HepG2 (cell line): ENCODE measurements around the gene ZSCAN26. TPM values are rescaled to one million over a fixed set of nuclear protein-coding genes. Genes with fewer than 3 reads are reported as not detected.

ENCODE experiments used
- ATAC-seq: fragments of 200-7000 bp; cut with Tn5 transposase; 3 replicates; pipeline ENCODE4 v1.9.1; 2020; ENCODE audit warnings: mild to moderate bottlenecking, moderate library complexity
- BruUV-seq: library from RNA; stranded (reverse); fragments of 400-500 nt; replicated peaks from 2 replicates; lab custom pipeline; 2021; lab: Mats Ljungman, UMichigan
- CTCF ChIA-PET: fragments of 300-600 bp; formaldehyde crosslinking; extraction: SDS; loops from one replicate; lab custom pipeline; 2021; ENCODE audit warnings: low total read pairs, inconsistent platforms, low intra/inter-chr PET ratio; lab: Yijun Ruan, JAX
- POLR2A ChIA-PET: fragments of 350-600 bp; sonication (Branson Sonifier 250); formaldehyde crosslinking; loops from one replicate; lab custom pipeline; 2020; ENCODE audit warnings: antibody characterized with exemption, inconsistent platforms; lab: Yijun Ruan, JAX
- DNase-seq: peaks from one replicate; pipeline ENCODE4 v3.0.0-alpha.2; 2015; ENCODE audit warnings: low spot score
- FAIRE-seq: peaks from 3 replicates; lab custom pipeline; 2011; peaks lifted over from hg19 to GRCh38; lab: Jason Lieb, UNC
- H2AFZ ChIP-seq: one replicate; pipeline ENCODE4 v1.6.1; 2011; ENCODE audit warnings: low read length, inconsistent platforms
- H3K27ac ChIP-seq: fragments of 300-600 bp; 3 replicates; pipeline ENCODE4 v1.8.0; 2011; ENCODE audit warnings: mixed run types, mild to moderate bottlenecking, mixed read lengths, low read length, inconsistent platforms; ENCODE audit not compliant: insufficient read depth; ENCODE audit errors: extremely low read length
- H3K27me3 ChIP-seq, 2 experiments: fragments of 200-600 bp in 1 of 2; 2 replicates in 1 of 2; 3 replicates in 1 of 2; pipeline versions ENCODE4 v1.6.0 to v1.8.0; 2011; ENCODE audit warnings: low read length in 2 of 2, mild to moderate bottlenecking in 2 of 2, moderate library complexity in 2 of 2, inconsistent platforms in 1 of 2; ENCODE audit not compliant: insufficient read depth in 2 of 2, control insufficient read depth in 1 of 2
- H3K36me3 ChIP-seq, 2 experiments: fragments of 200-600 bp in 1 of 2; replicated peaks in 1 of 2; 2 replicates in 1 of 2; 3 replicates in 1 of 2; pipeline versions ENCODE4 v1.5.1 to v1.8.0; 2011; ENCODE audit warnings: low read length in 2 of 2, inconsistent platforms in 1 of 2; ENCODE audit not compliant: insufficient read depth in 2 of 2, control insufficient read depth in 1 of 2
- H3K4me1 ChIP-seq: 2 replicates; pipeline ENCODE4 v1.5.1; 2012; ENCODE audit warnings: low read length, inconsistent platforms; ENCODE audit not compliant: insufficient read depth
- H3K4me2 ChIP-seq: 2 replicates; pipeline ENCODE4 v1.6.0; 2011; ENCODE audit warnings: low read depth, low read length, inconsistent platforms
- H3K4me3 ChIP-seq, 3 experiments: fragments of 200-600 bp in 1 of 3; sonication (generic), shearing (Covaris generic) in 1 of 3; replicated peaks in 1 of 3; 2 replicates each; pipeline ENCODE4 v1.5.1; 2011 to 2016; ENCODE audit warnings: low read length in 3 of 3, inconsistent platforms in 2 of 3, low read depth in 2 of 3, mild to moderate bottlenecking in 2 of 3, control low read depth in 1 of 3, mixed read lengths in 1 of 3; ENCODE audit not compliant: insufficient read depth in 1 of 3
- H3K79me2 ChIP-seq: one replicate; pipeline ENCODE4 v1.6.1; 2011; ENCODE audit warnings: low read length, inconsistent platforms; ENCODE audit not compliant: insufficient read depth
- H3K9ac ChIP-seq: 2 replicates; pipeline ENCODE4 v1.6.0; 2011; ENCODE audit warnings: mild to moderate bottlenecking, low read depth, low read length, inconsistent platforms; ENCODE audit not compliant: insufficient read depth
- H3K9me3 ChIP-seq: 2 replicates; pipeline ENCODE4 v1.5.1; 2012; ENCODE audit warnings: mild to moderate bottlenecking, low read length
- H4K20me1 ChIP-seq: 2 replicates; pipeline ENCODE4 v1.6.0; 2011; ENCODE audit warnings: inconsistent platforms, mild to moderate bottlenecking, low read length, moderate library complexity; ENCODE audit not compliant: insufficient read depth
- BCLAF1 ChIP-seq: fragments of 450-650 bp; IDR thresholded peaks from 2 replicates; pipeline ENCODE4 v1.6.1; 2017; ENCODE audit warnings: mild to moderate bottlenecking
- HDAC2 ChIP-seq: sonication (generic); formaldehyde crosslinking; IDR thresholded peaks from 2 replicates; pipeline ENCODE4 v1.4.0; 2020; ENCODE audit warnings: missing genetic modification reagents
- MTA1 ChIP-seq: sonication (generic); formaldehyde crosslinking; IDR thresholded peaks from 2 replicates; pipeline ENCODE4 v1.4.0; 2020; ENCODE audit warnings: missing genetic modification reagents, mild to moderate bottlenecking, borderline replicate concordance
- PBX3 ChIP-seq: sonication (generic); formaldehyde crosslinking; IDR thresholded peaks from 2 replicates; pipeline ENCODE4 v1.8.1; 2023; ENCODE audit warnings: missing genetic modification reagents, inconsistent platforms, borderline replicate concordance
- TCF7 ChIP-seq: sonication (generic); IDR thresholded peaks from 2 replicates; pipeline ENCODE4 v1.6.1; 2016; ENCODE audit warnings: antibody characterized with exemption, low read depth
- ZBTB33 ChIP-seq: sonication (generic); formaldehyde crosslinking; IDR thresholded peaks from 2 replicates; pipeline ENCODE4 v1.4.0; 2020; ENCODE audit warnings: missing genetic modification reagents
- ZFX ChIP-seq: sonication (generic); formaldehyde crosslinking; IDR thresholded peaks from 2 replicates; pipeline ENCODE4 v1.4.0; 2020; ENCODE audit warnings: mild to moderate bottlenecking, low read depth, missing genetic modification reagents, moderate library complexity
- ZNF12 ChIP-seq: sonication (generic); formaldehyde crosslinking; IDR thresholded peaks from 2 replicates; pipeline ENCODE4 v1.5.0; 2020; ENCODE audit warnings: missing genetic modification reagents
- WGBS: methylation state at CpG from one replicate; pipeline ENCODE4 v1.1.6; 2017; ENCODE audit warnings: low lambda C conversion rate; 5-methylcytosine and 5-hydroxymethylcytosine counted together
- in situ Hi-C: cut with HindIII; loops from 2 replicates; pipeline ENCODE4 v1.10.0; 2017; ENCODE audit warnings: low pct_unique_long_range_greater_than_20kb; ENCODE audit not compliant: extremely low pct_ligation_motif_present
- intact Hi-C: fragments of 100-400 bp; cut with micrococcal nuclease; formaldehyde crosslinking; loops from one replicate; pipeline ENCODE4 v1.10.0; 2022; ENCODE audit not compliant: unreplicated experiment
- polyA plus RNA-seq, 8 experiments: library from polyadenylated mRNA; depleted of rRNA in 3 of 8; stranded (reverse) in 7 of 8; unstranded in 1 of 8; fragments of >200 nt; fragmentation: Illumina TruSeq in 4 of 8; extraction: Trizol in 4 of 8; gene quantifications; 2 replicates each; pipeline versions ENCODE4 v1.2.1 to v1.2.3, GENCODE V29; 2011 to 2016; ENCODE audit warnings: low read depth in 4 of 8, missing spikeins in 1 of 8, mixed read lengths in 1 of 8; ENCODE audit not compliant: insufficient read depth in 1 of 8
- total RNA-seq, 5 experiments: library from RNA; depleted of rRNA; stranded (reverse); fragments of >200 nt; fragmentation: Illumina TruSeq; extraction: Trizol; gene quantifications; 2 replicates each; pipeline ENCODE4 v1.2.3, GENCODE V29; 2016; ENCODE audit warnings: low read depth in 1 of 5

The ZSCAN26 gene
- total and polyA plus RNA-seq, 2 of the 13 experiments (the other 11 are each of a cell fraction or from before 2014, with no cell fraction given), result 12.0 to 15.6 TPM

- peaks cover 11% of the 10 kb centered on the region for H3K79me2 ChIP-seq
- H3K36me3 ChIP-seq, result peaks cover 7 to 24% of the 10 kb centered on the region in 2 experiments
- FAIRE-seq (no peak), DNase-seq (no peak), ATAC-seq (no peak)
- H3K4me2 ChIP-seq, result peak overlapping the region; percentile 95
- H2AFZ ChIP-seq, result no peak overlapping the region
- CTCF ChIA-PET, result no interaction called here
- H3K27ac ChIP-seq, result no peak overlapping the region
- POLR2A ChIA-PET, result interaction anchor here (1.0 to 1.8 kb wide), 3 partner anchors 16 to 109 kb away, joined by 3 to 4 read pairs (median 4); partner anchors contain the start of genes PGBD1, ZKSCAN8 and ZSCAN26
- H3K27me3 ChIP-seq, result no peaks in the 10 kb centered on the region; a peak in 1 of 5 replicates
- H3K4me3 ChIP-seq, result peak overlapping the region; percentile 85 to 98 (median 97); a peak in 4 of 6 replicates
- no peaks in the 10 kb centered on the region for H4K20me1 ChIP-seq
- 71% methylated on average over 2 of the region's 2 CpGs for WGBS
- TF ChIP-seq BCLAF1, result no peak
- 0 out of 2 replicates have a peak, but pooled peaks have one; percentile 57 for TF ChIP-seq ZNF12
- no peak for TF ChIP-seq MTA1
- intact Hi-C loops, result no loop called here
- in situ Hi-C loops, result loop anchor here (5.0 kb wide), 1 partner anchor 113 kb away; no protein-coding TSS in a partner anchor
- BruUV-seq, result no TSS peak
- peak overlapping the region; percentile 79; the same call in 1 of the 2 replicates for H3K9ac ChIP-seq
- no peaks in the 10 kb centered on the region for H3K9me3 ChIP-seq
- H3K4me1 ChIP-seq, result peaks cover 27% of the 10 kb centered on the region
These were observed 16.2 kb upstream of the ZSCAN26 start for GRCh38 chr6:28250747-28251146.

- ATAC-seq (peak; percentile 64), FAIRE-seq (no peak), DNase-seq (no peak)
- Histone ChIP-seq H3K27me3 (no peaks in the 10 kb centered on the region; a peak in 1 of 5 replicates), H3K9me3 (no peaks in the 10 kb centered on the region), H3K4me3 (peak overlapping the region; percentile 85 to 98 (median 97)), H3K4me1 (peaks cover 27% of the 10 kb centered on the region), H2AFZ (peak overlapping the region; percentile 99), H4K20me1 (no peaks in the 10 kb centered on the region), H3K27ac (peak overlapping the region; percentile 30), H3K79me2 (peaks cover 11% of the 10 kb centered on the region), H3K9ac (peak overlapping the region; percentile 79), H3K4me2 (peak overlapping the region; percentile 95), H3K36me3 (peaks cover 2 to 16% of the 10 kb centered on the region in 2 experiments; a peak in 4 of 5 replicates)
- ChIA-PET CTCF (no interaction called here), POLR2A (interaction anchor here (0.8 to 3.6 kb wide), 18 partner anchors 16 to 335 kb away, joined by 3 to 67 read pairs (median 5); partner anchors contain the start of genes PGBD1, ZKSCAN3, ZKSCAN8 and ZSCAN16)
- TSS peak; percentile 66 for BruUV-seq
- intact Hi-C loops (loop anchor here (1.0 kb wide), 7 partner anchors 16 to 115 kb away; partner anchors contain the start of genes PGBD1, ZKSCAN3, ZKSCAN8 and ZSCAN26), in situ Hi-C loops (loop anchor here (5.0 kb wide), 1 partner anchor 114 kb away; no protein-coding TSS in a partner anchor)
- WGBS, result 0% methylated on average over 13 of the region's 25 CpGs
- no peak for TF ChIP-seq HDAC2
- no peak for TF ChIP-seq TCF7
- no peak for TF ChIP-seq ZBTB33 (CRISPR knock-in tag)
- no peak for TF ChIP-seq ZFX (CRISPR knock-in tag)
- TF ChIP-seq PBX3 (CRISPR knock-in tag), result no peak
These were observed 15.3 kb upstream of the ZSCAN26 start for GRCh38 chr6:28251661-28252008.
